Endothelial cell of umbilical vein (primary cell): ENCODE measurements around the gene EFR3B. TPM values are rescaled to one million over a fixed set of nuclear protein-coding genes. Genes with fewer than 3 reads are reported as not detected.

Source experiments
- BruUV-seq: library from RNA; stranded (reverse); fragments of 400-500 nt; replicated peaks from 2 replicates; lab custom pipeline; 2021; lab: Mats Ljungman, UMichigan
- CTCF ChIA-PET: fragments of 300-600, 350-600 bp; sonication (Branson Sonifier 250); formaldehyde crosslinking; loops from one replicate; lab custom pipeline; 2021; ENCODE audit warnings: antibody characterized with exemption, inconsistent platforms; lab: Charles Lee
- POLR2A ChIA-PET: fragments of 300-600, 350-600 bp; sonication (Branson Sonifier 250); formaldehyde crosslinking; loops from one replicate; lab custom pipeline; 2021; ENCODE audit warnings: antibody characterized with exemption, inconsistent platforms; lab: Charles Lee
- DNase-seq: peaks from one replicate; pipeline ENCODE4 v3.0.0-alpha.2; 2011; ENCODE audit warnings: low read depth, low spot score
- FAIRE-seq: peaks from 2 replicates; lab custom pipeline; 2011; peaks lifted over from hg19 to GRCh38; lab: Jason Lieb, UNC
- H2AFZ ChIP-seq: 2 replicates; pipeline ENCODE4 v1.6.0; 2012; ENCODE audit warnings: low read depth, low read length, control low read depth, inconsistent platforms
- H3K27ac ChIP-seq: 2 replicates; pipeline ENCODE4 v1.5.1; 2011; ENCODE audit warnings: low read depth, mild to moderate bottlenecking, control low read depth, low read length, moderate library complexity; ENCODE audit not compliant: insufficient read depth
- H3K27me3 ChIP-seq, 2 experiments: 2 replicates each; pipeline versions ENCODE4 v1.6.0 to v1.6.1; 2011; ENCODE audit warnings: low read length in 2 of 2, mixed read lengths in 1 of 2; ENCODE audit not compliant: control insufficient read depth in 2 of 2, insufficient read depth in 2 of 2
- H3K36me3 ChIP-seq, 2 experiments: 2 replicates in 1 of 2; 3 replicates in 1 of 2; pipeline ENCODE4 v1.5.1; 2011; ENCODE audit warnings: low read length in 2 of 2, mild to moderate bottlenecking in 1 of 2, moderate library complexity in 1 of 2; ENCODE audit not compliant: control insufficient read depth in 2 of 2, insufficient read depth in 2 of 2; ENCODE audit errors: extremely low read depth in 1 of 2
- H3K4me1 ChIP-seq: 3 replicates; pipeline ENCODE4 v1.5.1; 2011; ENCODE audit warnings: mild to moderate bottlenecking, low read length; ENCODE audit not compliant: control insufficient read depth, insufficient read depth; ENCODE audit errors: extremely low read depth
- H3K4me2 ChIP-seq: 2 replicates; pipeline ENCODE4 v1.6.1; 2011; ENCODE audit warnings: low read length, control low read depth, mixed read lengths; ENCODE audit not compliant: insufficient read depth
- H3K4me3 ChIP-seq, 3 experiments: fragments of 200-600 bp in 1 of 3; sonication (generic), shearing (Covaris generic) in 1 of 3; replicated peaks in 1 of 3; 2 replicates each; pipeline ENCODE4 v1.5.1; 2011 to 2016; ENCODE audit warnings: control low read depth in 3 of 3, low read length in 3 of 3, mild to moderate bottlenecking in 2 of 3, inconsistent platforms in 1 of 3, low read depth in 1 of 3, moderate library complexity in 1 of 3; ENCODE audit not compliant: insufficient read depth in 1 of 3
- H3K79me2 ChIP-seq: 2 replicates; pipeline ENCODE4 v1.6.0; 2012; ENCODE audit warnings: low read length, inconsistent platforms; ENCODE audit not compliant: control insufficient read depth, insufficient read depth
- H3K9ac ChIP-seq: replicated peaks from 2 replicates; pipeline ENCODE3; 2011; ENCODE audit warnings: low read length, control low read depth; ENCODE audit not compliant: insufficient read depth; ENCODE audit errors: extremely low read depth
- H3K9me1 ChIP-seq: replicated peaks from 3 replicates; pipeline ENCODE4 v1.6.0; 2011; ENCODE audit warnings: mild to moderate bottlenecking, low read length; ENCODE audit not compliant: control insufficient read depth, insufficient read depth; ENCODE audit errors: extremely low read depth
- H3K9me3 ChIP-seq: replicated peaks from 2 replicates; pipeline ENCODE4 v1.5.1; 2012; ENCODE audit warnings: low read length, inconsistent platforms; ENCODE audit not compliant: control insufficient read depth, insufficient read depth
- H4K20me1 ChIP-seq: replicated peaks from 2 replicates; pipeline ENCODE3; 2011; ENCODE audit warnings: mild to moderate bottlenecking, low read length; ENCODE audit not compliant: control insufficient read depth, insufficient read depth; ENCODE audit errors: extremely low read depth
- CTCF ChIP-seq, 2 donors: IDR thresholded peaks; 1 replicate in 1 of 2; 2 replicates in 1 of 2; pipeline ENCODE4 v1.5.1; 2011; ENCODE audit warnings: low read length in 2 of 2, mild to moderate bottlenecking in 2 of 2, moderate library complexity in 2 of 2, control low read depth in 1 of 2, inconsistent platforms in 1 of 2, low read depth in 1 of 2; ENCODE audit not compliant: insufficient read depth in 1 of 2; ENCODE audit errors: extremely low read depth in 1 of 2
- EZH2 ChIP-seq: IDR thresholded peaks from 2 replicates; pipeline ENCODE4 v1.6.1; 2012; ENCODE audit warnings: borderline replicate concordance, low read depth, mild to moderate bottlenecking, moderate library complexity, low read length, inconsistent platforms; ENCODE audit not compliant: severe bottlenecking
- FOS ChIP-seq: IDR thresholded peaks from 2 replicates; pipeline ENCODE4 v1.6.1; 2011; ENCODE audit warnings: mild to moderate bottlenecking, low read length, moderate library complexity, borderline replicate concordance; ENCODE audit not compliant: insufficient read depth
- GATA2 ChIP-seq: IDR thresholded peaks from 2 replicates; pipeline ENCODE4 v1.7.0; 2011; ENCODE audit warnings: low read depth, mild to moderate bottlenecking, moderate library complexity, mixed read lengths, low read length; ENCODE audit not compliant: insufficient read length, insufficient read depth
- JUN ChIP-seq: IDR thresholded peaks from 2 replicates; pipeline ENCODE4 v1.6.1; 2011; ENCODE audit warnings: borderline replicate concordance, low read depth; ENCODE audit not compliant: insufficient read length, insufficient read depth
- MAX ChIP-seq: IDR thresholded peaks from 2 replicates; pipeline ENCODE4 v1.6.1; 2011; ENCODE audit not compliant: insufficient read depth, insufficient read length
- MYC ChIP-seq: IDR thresholded peaks from one replicate; pipeline ENCODE4 v1.6.1; 2011; ENCODE audit warnings: mild to moderate bottlenecking, low read depth, low read length
- POLR2A ChIP-seq: IDR thresholded peaks from 2 replicates; pipeline ENCODE4 v1.6.1; 2012; ENCODE audit warnings: low read depth, mild to moderate bottlenecking, control low read depth, low read length
- POLR2AphosphoS5 ChIP-seq: IDR thresholded peaks from 2 replicates; pipeline ENCODE4 v1.6.1; 2012; ENCODE audit warnings: low read depth, mild to moderate bottlenecking, control low read depth, low read length, moderate library complexity; ENCODE audit not compliant: insufficient read depth
- dilution Hi-C: fragments of 300-500 bp; cut with MboI; formaldehyde crosslinking; loops from one replicate; pipeline ENCODE4 v1.15.0; 2019; ENCODE audit warnings: low sequenced_read_pairs; ENCODE audit not compliant: extremely low pct_ligation_motif_present
- intact Hi-C: fragments of 100-400 bp; cut with micrococcal nuclease; formaldehyde crosslinking; loops from one replicate; pipeline ENCODE4 v1.10.0; 2022
- polyA plus RNA-seq, 4 experiments: library from polyadenylated mRNA; depleted of rRNA in 3 of 4; stranded (reverse) in 3 of 4; unstranded in 1 of 4; fragments of >200 nt; gene quantifications; 2 replicates each; pipeline versions ENCODE4 v1.2.1 to v1.2.3, GENCODE V29; 2011 to 2012; ENCODE audit warnings: missing spikeins in 1 of 4
- total RNA-seq: library from RNA; stranded (reverse); gene quantifications from 2 replicates; pipeline ENCODE4 v1.2.3, GENCODE V29; 2021

EFR3B gene
- total and polyA plus RNA-seq, 2 donors (not counting 3 experiments of a cell fraction or from before 2014, with no cell fraction given), result 0.15 to 0.77 TPM

GRCh38 chr2:25082002-25082622, 40.2 kb downstream of the EFR3B start:
- DNase-seq, result no peak
- no peaks in the 10 kb centered on the region for H3K36me3 ChIP-seq
- H3K4me2 ChIP-seq, result no peak overlapping the region
- H3K4me3 ChIP-seq, result no peak overlapping the region
- H2AFZ ChIP-seq, result no peak overlapping the region
- FAIRE-seq, result no peak
- no peaks in the 10 kb centered on the region for H3K9me1 ChIP-seq
- no peaks in the 10 kb centered on the region for H4K20me1 ChIP-seq
- POLR2A ChIA-PET, result no interaction called here
- dilution Hi-C loops, result no loop called here
- CTCF ChIA-PET, result interaction anchor here (0.9 to 2.2 kb wide), 3 partner anchors 12 to 107 kb away, joined by 3 to 12 read pairs (median 4); no protein-coding TSS in a partner anchor
- peaks cover 12% of the 10 kb centered on the region for H3K4me1 ChIP-seq
- no peak for TF ChIP-seq POLR2A
- no peak for TF ChIP-seq JUN
- TF ChIP-seq EZH2, result no peak
- TF ChIP-seq MYC, result no peak
- no peak for TF ChIP-seq POLR2AphosphoS5
- no peak for TF ChIP-seq MAX
- TF ChIP-seq CTCF (IDR thresholded peaks at IDR 0.05; ENCODE audit: extremely low read depth in 1 of 2, insufficient read depth in 1 of 2, low read depth in 1 of 2, low read length in 2 of 2), result no peak
- TF ChIP-seq GATA2, result no peak
- no peak for TF ChIP-seq FOS
- no peaks in the 10 kb centered on the region for H3K79me2 ChIP-seq
- H3K9ac ChIP-seq, result no peak overlapping the region
- BruUV-seq, result no TSS peak
- H3K27me3 ChIP-seq, result peaks cover 2 to 7% of the 10 kb centered on the region in 2 experiments
- intact Hi-C loops, result no loop called here
- H3K27ac ChIP-seq, result no peak overlapping the region
- no peaks in the 10 kb centered on the region for H3K9me3 ChIP-seq
